ENCODE results near the gene BNC2. TPM values are rescaled to one million over a fixed set of nuclear protein-coding genes. Genes with fewer than 3 reads are reported as not detected.

BNC2 gene
- total RNA-seq, 1 donor from 2014 or later = 38.0 TPM

DNA sequence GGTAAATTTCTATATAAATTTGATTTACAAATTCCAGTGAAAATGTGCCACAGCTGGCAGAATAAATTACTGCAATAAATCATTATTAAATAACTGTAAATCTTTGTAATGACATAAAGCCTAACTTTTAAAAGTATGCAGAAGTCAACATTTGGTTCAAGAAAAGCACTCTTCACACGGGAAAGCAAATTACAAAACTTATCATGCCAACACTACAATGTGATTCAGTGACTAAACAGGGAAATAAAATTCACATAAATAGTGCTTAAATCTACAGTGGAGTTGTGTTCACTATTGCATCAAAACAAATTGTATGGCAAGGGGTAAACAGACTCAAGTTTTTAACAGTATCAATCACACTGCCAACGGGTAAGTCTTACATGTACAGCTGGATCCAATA, 117.2 kb downstream of the BNC2 start:
- peaks cover 17% of the 10 kb centered on the region for H4K20me1 ChIP-seq (ENCODE audit: insufficient read depth, low read length)
- Mint-ChIP-seq H3K9me3 (ENCODE audit: unreplicated experiment) (peaks cover 2% of the 10 kb centered on the region), H3K27ac (ENCODE audit: unreplicated experiment) (no peak overlapping the region), H3K36me3 (ENCODE audit: low read depth, unreplicated experiment) (no peaks in the 10 kb centered on the region), H3K4me1 (ENCODE audit: low read depth, unreplicated experiment) (peaks cover 6% of the 10 kb centered on the region), H3K4me3 (ENCODE audit: unreplicated experiment) (no peak overlapping the region), H3K27me3 (ENCODE audit: low read depth, unreplicated experiment) (peaks cover 1% of the 10 kb centered on the region)
- no peak overlapping the region for H3K27ac ChIP-seq (ENCODE audit: low read depth, low read length)
- H3K4me1 ChIP-seq (ENCODE audit: insufficient read depth, low read length) = no peaks in the 10 kb centered on the region
- no peaks in the 10 kb centered on the region for H3K9me3 ChIP-seq (ENCODE audit: insufficient read depth, low read depth, low read length)
- peaks cover 7% of the 10 kb centered on the region for H3K79me2 ChIP-seq (ENCODE audit: insufficient read depth, low read length)
- H3K4me2 ChIP-seq (ENCODE audit: low read length) = no peak overlapping the region
- H2AFZ ChIP-seq (ENCODE audit: low read depth, low read length) = no peak overlapping the region
- no peaks in the 10 kb centered on the region for H3K36me3 ChIP-seq (ENCODE audit: insufficient read depth, low read length)
- no peak for TF ChIP-seq EZH2 (IDR thresholded peaks at IDR 0.05; ENCODE audit: insufficient read depth, low read length)
- TF ChIP-seq, protein P1, sequence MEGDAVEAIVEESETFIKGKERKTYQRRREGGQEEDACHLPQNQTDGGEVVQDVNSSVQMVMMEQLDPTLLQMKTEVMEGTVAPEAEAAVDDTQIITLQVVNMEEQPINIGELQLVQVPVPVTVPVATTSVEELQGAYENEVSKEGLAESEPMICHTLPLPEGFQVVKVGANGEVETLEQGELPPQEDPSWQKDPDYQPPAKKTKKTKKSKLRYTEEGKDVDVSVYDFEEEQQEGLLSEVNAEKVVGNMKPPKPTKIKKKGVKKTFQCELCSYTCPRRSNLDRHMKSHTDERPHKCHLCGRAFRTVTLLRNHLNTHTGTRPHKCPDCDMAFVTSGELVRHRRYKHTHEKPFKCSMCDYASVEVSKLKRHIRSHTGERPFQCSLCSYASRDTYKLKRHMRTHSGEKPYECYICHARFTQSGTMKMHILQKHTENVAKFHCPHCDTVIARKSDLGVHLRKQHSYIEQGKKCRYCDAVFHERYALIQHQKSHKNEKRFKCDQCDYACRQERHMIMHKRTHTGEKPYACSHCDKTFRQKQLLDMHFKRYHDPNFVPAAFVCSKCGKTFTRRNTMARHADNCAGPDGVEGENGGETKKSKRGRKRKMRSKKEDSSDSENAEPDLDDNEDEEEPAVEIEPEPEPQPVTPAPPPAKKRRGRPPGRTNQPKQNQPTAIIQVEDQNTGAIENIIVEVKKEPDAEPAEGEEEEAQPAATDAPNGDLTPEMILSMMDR (IDR thresholded peaks at IDR 0.05; ENCODE audit: insufficient read depth, low read depth, low read length) = no peak
- no peak overlapping the region for H3K9ac ChIP-seq (ENCODE audit: low read length)
- FAIRE-seq (no peak), DNase-seq (ENCODE audit: low read depth) (no peak)
- H3K27me3 ChIP-seq (ENCODE audit: insufficient read depth, low read length) = no peaks in the 10 kb centered on the region
- H3K4me3 ChIP-seq (ENCODE audit: insufficient read depth, low read depth, low read length) = no peak overlapping the region

DNA sequence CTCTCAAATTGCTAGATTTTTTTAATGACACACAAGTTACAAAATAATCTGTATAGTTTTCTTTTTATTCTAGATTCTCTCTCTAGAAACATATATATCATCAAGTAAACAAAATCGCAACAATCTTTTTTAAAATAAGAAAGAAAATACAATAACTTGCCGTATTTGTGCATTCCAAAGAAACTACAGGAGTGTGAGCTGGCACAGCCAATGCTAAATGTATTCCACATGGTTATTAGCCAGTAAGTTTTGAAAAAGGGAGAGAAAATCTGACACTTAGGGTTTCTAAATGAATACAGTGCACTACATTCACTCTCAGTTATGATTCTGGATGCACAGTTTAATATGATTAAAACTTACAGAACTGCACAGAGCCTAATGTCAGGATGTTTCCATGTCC, 117.9 kb downstream of the BNC2 start:
- TF ChIP-seq EZH2 (IDR thresholded peaks at IDR 0.05; ENCODE audit: insufficient read depth, low read length) = no peak
- TF ChIP-seq, protein P1 (IDR thresholded peaks at IDR 0.05; ENCODE audit: insufficient read depth, low read depth, low read length) = no peak
- H2AFZ ChIP-seq (ENCODE audit: low read depth, low read length) = no peak overlapping the region
- H3K4me3 ChIP-seq (ENCODE audit: insufficient read depth, low read depth, low read length) = no peak overlapping the region
- Mint-ChIP-seq H3K9me3 (ENCODE audit: unreplicated experiment) (peaks cover 2% of the 10 kb centered on the region), H3K27ac (ENCODE audit: unreplicated experiment) (no peak overlapping the region), H3K4me1 (ENCODE audit: low read depth, unreplicated experiment) (peaks cover 6% of the 10 kb centered on the region), H3K27me3 (ENCODE audit: low read depth, unreplicated experiment) (peaks cover 1% of the 10 kb centered on the region), H3K4me3 (ENCODE audit: unreplicated experiment) (no peak overlapping the region), H3K36me3 (ENCODE audit: low read depth, unreplicated experiment) (no peaks in the 10 kb centered on the region)
- FAIRE-seq (no peak), DNase-seq (ENCODE audit: low read depth) (no peak)
- no peaks in the 10 kb centered on the region for H3K27me3 ChIP-seq (ENCODE audit: insufficient read depth, low read length)
- peaks cover 17% of the 10 kb centered on the region for H4K20me1 ChIP-seq (ENCODE audit: insufficient read depth, low read length)
- peaks cover 7% of the 10 kb centered on the region for H3K79me2 ChIP-seq (ENCODE audit: insufficient read depth, low read length)
- H3K9me3 ChIP-seq (ENCODE audit: insufficient read depth, low read depth, low read length) = no peaks in the 10 kb centered on the region
- no peaks in the 10 kb centered on the region for H3K4me1 ChIP-seq (ENCODE audit: insufficient read depth, low read length)
- H3K27ac ChIP-seq (ENCODE audit: low read depth, low read length) = no peak overlapping the region
- no peak overlapping the region for H3K9ac ChIP-seq (ENCODE audit: low read length)
- no peak overlapping the region for H3K4me2 ChIP-seq (ENCODE audit: low read length)
- no peaks in the 10 kb centered on the region for H3K36me3 ChIP-seq (ENCODE audit: insufficient read depth, low read length)

DNA sequence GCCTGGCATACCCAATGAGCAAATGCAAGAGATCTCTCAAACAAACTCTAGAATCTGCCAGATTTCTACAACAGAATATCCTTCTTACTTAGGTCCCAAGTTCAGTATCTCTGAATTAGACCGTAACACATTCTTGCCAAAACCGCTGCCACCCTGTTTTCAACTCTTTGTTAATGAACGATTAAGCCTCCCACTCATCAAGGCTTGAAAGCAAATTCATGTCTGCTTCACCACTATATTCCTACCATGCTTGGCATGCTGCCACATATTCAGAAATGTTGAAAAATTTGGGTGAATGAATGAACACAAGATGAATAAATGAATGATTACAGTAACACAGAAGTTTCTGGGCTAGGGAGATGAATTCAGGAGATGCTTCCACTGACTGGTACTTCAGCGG, 119.9 kb downstream of the BNC2 start:
- Histone ChIP-seq H4K20me1 (ENCODE audit: insufficient read depth, low read length) (peaks cover 17% of the 10 kb centered on the region), H3K27me3 (ENCODE audit: insufficient read depth, low read length) (no peaks in the 10 kb centered on the region), H3K9me3 (ENCODE audit: insufficient read depth, low read depth, low read length) (no peaks in the 10 kb centered on the region), H3K9ac (ENCODE audit: low read length) (no peak overlapping the region), H3K4me1 (ENCODE audit: insufficient read depth, low read length) (no peaks in the 10 kb centered on the region), H3K4me2 (ENCODE audit: low read length) (no peak overlapping the region), H3K36me3 (ENCODE audit: insufficient read depth, low read length) (no peaks in the 10 kb centered on the region), H3K4me3 (ENCODE audit: insufficient read depth, low read depth, low read length) (no peak overlapping the region), H3K79me2 (ENCODE audit: insufficient read depth, low read length) (peaks cover 10% of the 10 kb centered on the region), H2AFZ (ENCODE audit: low read depth, low read length) (no peak overlapping the region), H3K27ac (ENCODE audit: low read depth, low read length) (no peak overlapping the region)
- TF ChIP-seq, protein P1 (IDR thresholded peaks at IDR 0.05; ENCODE audit: insufficient read depth, low read depth, low read length) = no peak
- TF ChIP-seq EZH2 (IDR thresholded peaks at IDR 0.05; ENCODE audit: insufficient read depth, low read length) = no peak
- peaks cover 6% of the 10 kb centered on the region for H3K4me1 Mint-ChIP-seq (ENCODE audit: low read depth, unreplicated experiment)
- no peaks in the 10 kb centered on the region for H3K9me3 Mint-ChIP-seq (ENCODE audit: unreplicated experiment)
- DNase-seq (ENCODE audit: low read depth) (no peak), FAIRE-seq (no peak)
- H3K36me3 Mint-ChIP-seq (ENCODE audit: low read depth, unreplicated experiment) = no peaks in the 10 kb centered on the region
- H3K27ac Mint-ChIP-seq (ENCODE audit: unreplicated experiment) = no peak overlapping the region
- H3K4me3 Mint-ChIP-seq (ENCODE audit: unreplicated experiment) = no peak overlapping the region
- H3K27me3 Mint-ChIP-seq (ENCODE audit: low read depth, unreplicated experiment) = peaks cover 1% of the 10 kb centered on the region

Data from astrocyte (in vitro differentiated cells and primary cell).